ENCODE results near the gene ADARB2.
"Not testable (repeated sequence)": the region's sequence is repeated elsewhere in the genome, so short reads cannot be mapped to it uniquely, and the experiment has no call there.

The ADARB2 gene

GRCh38 chr10:1451362-1451888, 285.9 kb downstream of the ADARB2 start:
- no peak for DNase-seq

GRCh38 chr10:1449572-1450205, 287.6 kb downstream of the ADARB2 start:
- no peak for DNase-seq

- DNase-seq = no peak
Observed at GRCh38 chr10:1449021-1449420, 288.3 kb downstream of the ADARB2 start.

- no peak for DNase-seq
Observed at GRCh38 chr10:1448252-1448930, 288.9 kb downstream of the ADARB2 start.

- DNase-seq = no peak
Observed at GRCh38 chr10:1444826-1445225, 292.5 kb downstream of the ADARB2 start.

GRCh38 chr10:1440897-1441296, 296.4 kb downstream of the ADARB2 start:
- no peak for DNase-seq

- no peak for DNase-seq
Observed at GRCh38 chr10:1434912-1435692, 302.2 kb downstream of the ADARB2 start.

- DNase-seq = no peak
Observed at GRCh38 chr10:1434202-1434601, 303.1 kb downstream of the ADARB2 start.

GRCh38 chr10:1432161-1432560, 305.2 kb downstream of the ADARB2 start:
- DNase-seq = no peak

GRCh38 chr10:1431229-1431628, 306.1 kb downstream of the ADARB2 start:
- DNase-seq = no peak

GRCh38 chr10:1427521-1428186, 309.7 kb downstream of the ADARB2 start:
- DNase-seq = not testable (repeated sequence)

- no peak for DNase-seq
Observed at GRCh38 chr10:1426786-1427185, 310.5 kb downstream of the ADARB2 start.

- no peak for DNase-seq
Observed at GRCh38 chr10:1425879-1426278, 311.4 kb downstream of the ADARB2 start.

GRCh38 chr10:1424648-1425047, 312.7 kb downstream of the ADARB2 start:
- no peak for DNase-seq

- DNase-seq = no peak
Observed at GRCh38 chr10:1423676-1424253, 313.6 kb downstream of the ADARB2 start.

- DNase-seq = no peak
Observed at GRCh38 chr10:1422275-1422674, 315.1 kb downstream of the ADARB2 start.

GRCh38 chr10:1420661-1421362, 316.5 kb downstream of the ADARB2 start:
- peak; percentile 81 for DNase-seq

- no peak for DNase-seq
Observed at GRCh38 chr10:1419796-1420610, 317.3 kb downstream of the ADARB2 start.

GRCh38 chr10:1418031-1418550, 319.2 kb downstream of the ADARB2 start:
- DNase-seq = no peak

- DNase-seq = no peak
Observed at GRCh38 chr10:1417574-1417973, 319.8 kb downstream of the ADARB2 start.

GRCh38 chr10:1416456-1417037, 320.8 kb downstream of the ADARB2 start:
- DNase-seq = no peak

Data from activated CD4-positive, alpha-beta T cell treated with anti-CD3 and anti-CD28 coated beads for 48 hours (primary cell).